Measurements from ENCODE around the gene PAPOLB.

- TF ChIP-seq, protein P1, sequence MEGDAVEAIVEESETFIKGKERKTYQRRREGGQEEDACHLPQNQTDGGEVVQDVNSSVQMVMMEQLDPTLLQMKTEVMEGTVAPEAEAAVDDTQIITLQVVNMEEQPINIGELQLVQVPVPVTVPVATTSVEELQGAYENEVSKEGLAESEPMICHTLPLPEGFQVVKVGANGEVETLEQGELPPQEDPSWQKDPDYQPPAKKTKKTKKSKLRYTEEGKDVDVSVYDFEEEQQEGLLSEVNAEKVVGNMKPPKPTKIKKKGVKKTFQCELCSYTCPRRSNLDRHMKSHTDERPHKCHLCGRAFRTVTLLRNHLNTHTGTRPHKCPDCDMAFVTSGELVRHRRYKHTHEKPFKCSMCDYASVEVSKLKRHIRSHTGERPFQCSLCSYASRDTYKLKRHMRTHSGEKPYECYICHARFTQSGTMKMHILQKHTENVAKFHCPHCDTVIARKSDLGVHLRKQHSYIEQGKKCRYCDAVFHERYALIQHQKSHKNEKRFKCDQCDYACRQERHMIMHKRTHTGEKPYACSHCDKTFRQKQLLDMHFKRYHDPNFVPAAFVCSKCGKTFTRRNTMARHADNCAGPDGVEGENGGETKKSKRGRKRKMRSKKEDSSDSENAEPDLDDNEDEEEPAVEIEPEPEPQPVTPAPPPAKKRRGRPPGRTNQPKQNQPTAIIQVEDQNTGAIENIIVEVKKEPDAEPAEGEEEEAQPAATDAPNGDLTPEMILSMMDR (IDR thresholded peaks at IDR 0.05): no peak
- TF ChIP-seq POLR2AphosphoS5 (IDR thresholded peaks at IDR 0.05) (no peak), POLR2A (IDR thresholded peaks at IDR 0.05) (no peak)
Measured at GRCh38 chr7:4884164-4884563, 22.3 kb upstream of the PAPOLB start.

Data from upper lobe of left lung (tissue), 4 donors.